NCI-H1092 treated with DMSO at 0.1 percent for 48 hours (cell line): ENCODE data around the gene PLCH2.
"Not testable (repeated sequence)": the region's sequence is repeated elsewhere in the genome, so short reads cannot be mapped to it uniquely, and the experiment has no call there.

Experiments used
- DNase-seq: peaks from one replicate; lab custom pipeline; 2025; lab: John Stamatoyannopoulos, UW

The PLCH2 gene

DNA sequence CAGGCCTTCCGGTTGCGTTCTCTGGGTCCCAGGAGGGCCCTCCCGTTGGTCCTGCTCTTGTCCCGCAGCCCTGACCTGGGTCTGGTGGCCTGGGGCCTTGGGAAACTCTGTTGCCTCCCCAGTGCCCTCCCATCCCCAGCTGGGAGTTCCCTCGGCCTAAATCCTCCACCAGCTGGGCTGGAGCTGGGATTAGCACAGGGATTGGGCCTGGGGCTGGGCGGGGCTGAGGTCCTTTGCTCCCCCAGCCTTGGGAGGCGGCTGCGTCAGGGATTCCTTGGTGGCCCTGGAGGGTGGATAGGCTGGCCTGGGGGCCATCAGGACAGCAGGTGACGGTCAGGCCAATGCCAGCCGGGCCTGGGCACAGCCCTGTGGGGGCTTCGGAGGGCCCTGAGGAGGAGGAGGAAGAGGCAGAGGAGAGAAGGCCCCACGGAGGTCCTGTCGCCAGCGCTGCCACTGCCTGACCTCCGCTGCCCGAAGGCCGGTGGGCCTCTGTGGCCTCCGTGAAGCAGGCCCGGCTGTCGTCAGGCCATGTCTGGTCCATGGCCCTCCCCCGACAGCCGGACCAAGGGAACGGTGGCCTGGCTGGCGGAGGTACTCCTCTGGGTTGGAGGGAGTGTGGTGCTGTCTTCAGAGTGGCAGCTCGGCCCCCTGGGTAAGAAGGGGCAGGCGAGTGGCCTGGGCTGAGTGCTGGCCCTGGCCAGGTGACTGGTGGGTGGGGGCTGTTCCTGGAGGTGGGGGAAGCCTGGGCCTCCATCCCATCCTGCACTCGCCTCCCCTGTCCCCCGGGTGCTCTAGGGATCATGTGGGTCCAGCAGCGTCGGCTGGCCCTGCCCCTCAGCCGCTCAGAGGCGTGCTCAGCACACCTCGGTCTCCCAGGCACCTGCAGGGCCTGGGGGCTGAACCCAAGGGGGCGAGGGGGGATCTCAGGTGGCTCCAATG lies at the start of gene PLCH2:
Gene PLCH2 (plus strand): TSS at position 229 of the 939 bp plus-strand sequence. CDS start 300 bp downstream, at position 529.
- no peak for DNase-seq

- no peak for DNase-seq
Observed at GRCh38 chr1:2426540-2426939, 49.5 kb upstream of the PLCH2 start.

- DNase-seq: no peak
Observed at GRCh38 chr1:2427051-2427450, 49.0 kb upstream of the PLCH2 start.

DNA sequence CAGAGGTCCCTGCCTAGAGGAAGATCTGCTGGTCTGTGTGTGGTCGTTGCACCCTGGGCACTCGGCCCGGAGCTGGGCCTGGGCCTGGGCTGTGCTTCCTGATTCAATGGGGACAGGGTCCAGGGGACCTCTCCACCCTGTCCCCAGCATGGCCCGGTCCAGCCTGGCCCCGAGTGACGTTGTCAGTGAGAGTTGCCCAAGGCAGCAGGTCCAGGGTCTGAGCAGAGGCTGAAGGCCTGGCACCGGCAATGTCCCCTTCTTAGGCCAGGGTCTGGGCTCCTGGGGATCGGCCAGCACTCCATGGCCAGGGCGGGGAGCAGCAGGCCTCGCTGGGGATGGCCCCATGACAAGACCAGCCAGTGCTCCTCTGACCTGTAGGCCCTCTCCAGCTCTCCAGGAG lies 48.1 kb upstream of the PLCH2 start:
- DNase-seq: no peak

GRCh38 chr1:2428490-2428889 lies 47.6 kb upstream of the PLCH2 start:
- DNase-seq: no peak

DNA sequence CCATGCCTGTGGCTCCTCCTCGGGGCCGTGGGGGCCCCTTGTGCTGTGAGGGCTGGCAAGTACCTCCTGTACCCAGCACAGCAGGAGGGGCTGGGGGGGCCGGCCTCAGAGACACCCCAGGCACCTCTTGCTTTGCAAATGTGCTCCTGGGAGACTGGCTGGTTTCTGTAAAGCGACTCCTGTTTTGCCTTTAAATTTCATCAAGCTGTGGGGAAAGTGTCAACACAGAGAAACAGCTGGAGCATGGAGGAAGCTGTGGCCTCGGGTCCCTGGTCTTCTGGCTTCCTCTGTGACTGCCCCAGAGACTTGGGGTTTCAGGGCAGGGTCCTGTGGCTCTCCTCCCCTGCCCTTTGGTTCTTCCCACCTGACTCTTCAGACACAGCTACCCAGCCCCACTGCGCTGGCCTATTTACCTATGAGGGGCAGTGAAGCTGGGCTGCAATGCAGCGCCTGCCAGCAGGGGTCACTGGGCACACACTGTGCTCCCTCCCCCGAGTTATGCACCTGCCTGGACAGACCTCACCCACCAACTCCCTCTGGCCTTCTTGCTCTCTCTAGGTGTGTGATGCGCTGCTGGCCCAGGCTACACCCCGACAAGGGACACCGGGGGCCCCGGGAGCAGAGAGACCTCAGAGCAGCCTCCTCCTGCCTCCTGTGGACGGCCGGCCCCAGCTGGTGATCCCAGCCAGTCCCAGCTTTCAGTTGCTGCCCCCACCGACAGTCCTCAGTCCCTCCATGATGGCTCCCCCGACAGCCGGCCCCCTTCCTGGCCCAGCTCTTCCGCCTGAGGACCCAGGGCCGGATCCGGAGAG lies 46.1 kb upstream of the PLCH2 start:
- DNase-seq: no peak

GRCh38 chr1:2430592-2430973 lies 45.5 kb upstream of the PLCH2 start:
- no peak for DNase-seq

DNA sequence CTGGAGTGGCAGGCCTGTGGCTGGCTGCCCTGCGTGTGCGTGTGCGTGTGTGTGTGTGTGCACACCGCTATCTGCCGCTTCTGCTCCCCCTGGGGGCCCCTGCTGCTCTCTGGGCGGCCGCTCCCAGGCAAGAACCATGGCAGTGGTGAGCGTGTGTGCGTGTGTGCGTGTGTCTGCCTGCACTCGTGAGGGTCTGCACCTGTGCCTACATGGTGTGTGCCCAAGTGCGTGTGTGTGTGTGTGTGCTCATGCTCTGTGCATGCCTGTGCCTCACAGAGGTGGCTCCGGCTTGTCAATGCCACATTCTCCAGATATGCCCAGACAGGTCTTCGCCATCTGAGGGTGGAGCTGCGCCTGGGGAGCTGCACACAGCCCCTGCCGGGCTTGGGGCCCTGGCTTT lies 45.0 kb upstream of the PLCH2 start:
- DNase-seq: no peak

DNA sequence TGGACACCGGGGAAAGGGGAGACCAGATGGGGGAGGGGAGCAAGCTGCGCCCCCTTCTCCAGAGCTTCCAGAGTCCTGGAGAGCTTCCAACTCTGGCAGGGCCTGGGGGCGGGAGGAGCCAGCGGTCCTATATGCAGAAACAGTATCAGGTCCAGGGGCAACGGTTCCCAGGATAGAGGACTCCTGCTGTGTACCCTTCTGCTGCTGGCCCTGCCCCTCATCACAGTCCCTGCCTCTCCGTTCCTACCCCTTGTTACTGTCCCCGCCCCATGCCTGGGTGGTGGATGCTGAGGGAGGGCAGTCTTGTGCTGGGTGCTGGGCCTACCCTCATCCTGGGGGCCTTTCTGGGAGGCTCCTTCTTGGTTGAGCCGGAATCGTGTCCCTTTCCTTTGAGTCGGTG lies 44.6 kb upstream of the PLCH2 start:
- DNase-seq: no peak

- no peak for DNase-seq
Observed at GRCh38 chr1:2432441-2432844, 43.6 kb upstream of the PLCH2 start.

- no peak for DNase-seq
Observed at GRCh38 chr1:2433196-2433595, 42.9 kb upstream of the PLCH2 start.

GRCh38 chr1:2433936-2434655 lies 42.0 kb upstream of the PLCH2 start:
- no peak for DNase-seq

- DNase-seq: no peak
Observed at GRCh38 chr1:2435091-2435490, 41.0 kb upstream of the PLCH2 start.

DNA sequence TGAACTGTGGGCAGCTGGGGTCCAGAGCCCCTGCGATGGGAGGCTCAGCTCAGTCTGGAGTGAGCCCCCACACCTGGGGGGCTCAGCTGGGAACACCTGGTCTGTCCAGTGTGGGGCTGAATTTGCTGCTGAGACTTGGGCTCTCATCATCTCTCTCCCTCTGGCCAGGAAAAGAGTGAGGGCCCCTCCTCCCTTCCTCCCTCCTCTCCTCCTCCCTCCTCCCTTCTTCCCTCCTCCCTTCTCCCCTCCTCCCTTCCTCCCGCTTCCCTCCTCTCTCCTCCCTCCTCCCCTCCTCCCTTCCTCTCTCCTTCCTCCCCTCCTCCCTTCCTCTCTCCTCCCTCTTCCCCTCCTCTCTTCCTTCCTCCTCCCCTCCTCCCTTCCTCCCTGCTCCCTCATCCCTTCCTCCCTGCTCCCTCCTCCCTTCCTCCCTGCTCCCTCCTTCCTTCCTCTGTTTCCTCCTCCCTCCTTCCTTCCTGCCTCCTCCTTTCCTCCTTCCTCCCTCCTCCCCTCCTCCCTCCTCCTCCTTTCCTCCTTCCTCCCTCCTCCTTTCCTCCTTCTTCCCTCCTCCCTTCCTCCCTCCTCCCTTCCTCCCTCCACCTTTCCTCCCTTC lies 40.2 kb upstream of the PLCH2 start:
- DNase-seq: no peak

DNA sequence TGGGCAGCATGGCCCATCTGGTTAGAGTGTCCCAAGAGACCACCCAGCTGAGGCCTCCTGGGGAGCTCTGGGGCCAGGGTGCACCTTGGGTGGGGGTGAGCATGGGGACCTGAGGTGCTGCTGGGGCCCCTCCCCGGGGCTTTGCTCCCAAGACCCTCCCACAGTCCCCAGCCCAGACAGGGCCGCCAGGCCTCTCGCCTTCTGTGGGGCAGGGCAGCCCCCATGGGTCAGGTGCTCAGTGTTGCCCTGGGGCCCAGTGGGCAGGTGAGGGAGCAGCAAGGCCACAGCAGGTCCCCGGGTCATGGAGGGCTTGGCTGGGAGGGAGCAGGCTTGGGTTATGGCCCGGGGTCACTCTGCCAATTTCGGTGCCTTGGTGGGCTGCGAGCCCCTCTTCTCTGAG lies 39.2 kb upstream of the PLCH2 start:
- no peak for DNase-seq

- DNase-seq: no peak
Observed at GRCh38 chr1:2437617-2438016, 38.5 kb upstream of the PLCH2 start.

- peak; percentile 22 for DNase-seq
Observed at GRCh38 chr1:2438038-2438437, 38.1 kb upstream of the PLCH2 start.

- no peak for DNase-seq
Observed at GRCh38 chr1:2438641-2439040, 37.4 kb upstream of the PLCH2 start.

DNA sequence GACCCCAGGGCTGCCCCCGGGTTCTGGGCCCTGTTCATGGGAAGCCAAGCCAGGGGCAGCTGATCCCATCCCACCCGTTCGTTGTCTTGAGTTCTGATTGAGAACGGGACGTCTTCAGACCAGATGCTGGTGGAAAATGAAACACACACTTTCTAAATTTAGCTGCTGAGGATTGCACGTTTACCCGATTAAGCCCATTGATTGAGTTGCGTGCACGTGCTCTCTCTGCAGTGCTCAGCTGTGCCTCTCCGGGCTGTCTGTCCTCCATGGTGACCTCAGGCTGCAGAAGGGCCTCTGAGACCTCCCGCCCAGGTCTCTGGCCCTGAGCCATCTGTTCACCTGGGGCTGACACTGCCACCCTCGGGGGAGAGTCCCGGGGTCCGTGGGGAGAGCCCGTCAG lies 36.7 kb upstream of the PLCH2 start:
- DNase-seq: no peak

DNA sequence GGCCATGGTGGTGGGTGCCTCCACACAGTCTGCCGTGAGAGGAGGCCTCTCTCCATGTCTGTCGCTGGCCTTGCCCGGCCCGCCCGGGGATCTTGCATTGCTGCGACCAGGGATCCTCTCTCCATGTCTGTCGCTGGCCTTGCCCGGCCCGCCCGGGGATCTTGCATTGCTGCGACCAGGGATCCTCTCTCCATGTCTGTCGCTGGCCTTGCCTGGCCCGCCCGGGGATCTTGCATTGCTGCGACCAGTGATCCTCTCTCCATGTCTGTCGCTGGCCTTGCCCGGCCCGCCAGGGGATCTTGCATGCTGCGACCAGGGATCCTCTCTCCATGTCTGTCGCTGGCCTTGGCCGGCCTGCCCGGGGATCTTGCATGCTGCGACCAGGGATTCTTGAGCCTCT lies 35.7 kb upstream of the PLCH2 start:
- DNase-seq: not testable (repeated sequence)

DNA sequence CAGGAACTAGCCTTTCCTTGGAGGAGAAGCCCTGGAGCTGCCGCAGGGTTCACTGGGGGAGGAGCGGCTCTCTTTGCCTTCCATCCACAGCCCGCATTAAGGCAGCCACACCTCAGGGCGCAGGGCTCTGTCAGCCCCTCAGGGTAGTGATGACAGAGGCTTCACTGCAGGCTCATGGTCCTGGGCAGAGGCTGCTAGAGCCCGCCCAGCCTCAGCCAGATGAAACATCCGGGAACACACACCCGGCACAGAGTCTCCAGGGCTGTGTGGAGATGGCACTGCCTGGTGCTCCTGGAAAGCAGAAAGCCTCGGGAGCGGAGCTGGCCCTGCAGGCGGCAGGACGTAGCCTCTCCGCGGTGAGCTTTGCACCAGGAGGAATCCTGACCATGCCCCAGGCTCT lies 34.3 kb upstream of the PLCH2 start:
- DNase-seq: no peak

- no peak for DNase-seq
Observed at GRCh38 chr1:2442661-2443060, 33.4 kb upstream of the PLCH2 start.
